ENCODE measurements around the gene LRRC38.
A peak's percentile ranks its signal among the peaks of the same experiment; 100 is the strongest.

LRRC38 gene

DNA sequence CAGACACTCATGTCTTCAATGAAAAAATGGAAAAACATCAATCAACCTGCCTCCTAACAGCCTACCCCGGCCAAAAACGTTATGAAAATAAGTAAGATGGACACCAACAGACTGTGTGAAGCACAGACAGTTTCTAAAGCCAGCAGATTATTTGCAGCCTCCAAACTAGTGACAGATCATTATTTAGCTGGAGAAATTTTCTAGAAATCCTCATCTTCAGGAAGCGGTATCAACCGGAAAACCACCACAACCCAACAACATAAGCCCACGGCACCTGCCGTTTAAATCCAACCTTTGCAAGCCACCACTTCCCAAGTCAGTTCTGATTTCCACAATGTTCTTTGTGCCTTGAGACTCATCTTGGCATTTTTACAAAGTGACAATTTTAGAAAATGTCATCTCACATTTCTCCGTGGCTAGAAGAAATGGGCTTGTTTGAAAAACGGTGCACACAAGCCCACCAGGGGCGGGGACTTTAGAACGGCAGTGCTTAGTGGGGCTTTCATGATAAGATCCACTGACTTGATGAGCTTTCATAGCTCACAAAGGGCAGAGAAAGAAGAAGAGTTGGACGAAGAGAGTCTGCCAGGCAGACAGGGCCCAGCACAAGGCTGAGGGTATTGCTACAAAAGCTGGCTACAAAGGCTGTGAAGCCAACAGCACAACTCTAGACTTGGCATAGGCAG, 34.5 kb downstream of the LRRC38 start:
- H3K79me1 ChIP-seq (ENCODE audit: low read length): no peaks in the 10 kb centered on the region
- H3K14ac ChIP-seq (ENCODE audit: low read length): no peak overlapping the region
- H3K27ac ChIP-seq (ENCODE audit: low read depth, low read length): no peak overlapping the region
- H4K91ac ChIP-seq (ENCODE audit: low read depth, low read length): no peak overlapping the region
- H3K4me3 ChIP-seq (ENCODE audit: low read depth, low read length): no peak overlapping the region
- no peak overlapping the region for H3K4ac ChIP-seq (ENCODE audit: low read depth, low read length)
- H3K79me2 ChIP-seq (ENCODE audit: control insufficient read depth, insufficient read depth, low read length, poor library complexity): no peaks in the 10 kb centered on the region
- H2BK120ac ChIP-seq (ENCODE audit: insufficient read depth, low read length, poor library complexity): no peak overlapping the region
- no peak overlapping the region for H2AK5ac ChIP-seq (ENCODE audit: low read length)
- H3K18ac ChIP-seq (ENCODE audit: low read length): no peak overlapping the region
- no peaks in the 10 kb centered on the region for H3K27me3 ChIP-seq (ENCODE audit: insufficient read depth, low read length)
- no peak overlapping the region for H4K12ac ChIP-seq (ENCODE audit: low read depth, low read length)
- peaks cover 14% of the 10 kb centered on the region for H3K9me3 ChIP-seq (ENCODE audit: insufficient read depth, low read depth, low read length)
- no peak overlapping the region for H2AFZ ChIP-seq (ENCODE audit: insufficient read depth, low read length, poor library complexity)
- H3K4me2 ChIP-seq (ENCODE audit: low read length): no peak overlapping the region
- H3K4me1 ChIP-seq (ENCODE audit: control insufficient read depth in 1 of 2, insufficient read depth in 2 of 2, low read length in 2 of 2): no peaks in the 10 kb centered on the region
- WGBS (ENCODE audit: extremely low coverage, insufficient coverage, insufficient read length): no CpG with 5 or more reads among the region's 11 CpGs
- no peak overlapping the region for H4K8ac ChIP-seq (ENCODE audit: low read depth, low read length)
- H2BK12ac ChIP-seq (ENCODE audit: low read length): no peak overlapping the region
- DNase-seq: no peak
- H2BK5ac ChIP-seq (ENCODE audit: low read depth, low read length, poor library complexity): no peak overlapping the region
- H3K23ac ChIP-seq (ENCODE audit: low read length): no peak overlapping the region
- no peaks in the 10 kb centered on the region for H3K36me3 ChIP-seq (ENCODE audit: control insufficient read depth in 1 of 2, insufficient read depth in 2 of 2, low read length in 2 of 2)
- H3K9ac ChIP-seq (ENCODE audit: low read length): no peak overlapping the region

- Histone ChIP-seq H2BK12ac (ENCODE audit: low read length) (no peak overlapping the region), H3K14ac (ENCODE audit: low read length) (no peak overlapping the region), H3K27ac (ENCODE audit: low read depth, low read length) (no peak overlapping the region), H4K12ac (ENCODE audit: low read depth, low read length) (no peak overlapping the region), H2BK5ac (ENCODE audit: low read depth, low read length, poor library complexity) (no peak overlapping the region), H3K27me3 (ENCODE audit: insufficient read depth, low read length) (no peaks in the 10 kb centered on the region), H3K79me1 (ENCODE audit: low read length) (no peaks in the 10 kb centered on the region), H3K79me2 (ENCODE audit: control insufficient read depth, insufficient read depth, low read length, poor library complexity) (no peaks in the 10 kb centered on the region), H2AK5ac (ENCODE audit: low read length) (no peak overlapping the region), H4K91ac (ENCODE audit: low read depth, low read length) (no peak overlapping the region), H3K4ac (ENCODE audit: low read depth, low read length) (no peak overlapping the region), H3K4me1 (ENCODE audit: control insufficient read depth in 1 of 2, insufficient read depth in 2 of 2, low read length in 2 of 2) (no peaks in the 10 kb centered on the region), H2BK120ac (ENCODE audit: insufficient read depth, low read length, poor library complexity) (no peak overlapping the region), H3K9me3 (ENCODE audit: insufficient read depth, low read depth, low read length) (peaks cover 13% of the 10 kb centered on the region), H4K8ac (ENCODE audit: low read depth, low read length) (no peak overlapping the region), H3K4me3 (ENCODE audit: low read depth, low read length) (no peak overlapping the region), H3K36me3 (ENCODE audit: control insufficient read depth in 1 of 2, insufficient read depth in 2 of 2, low read length in 2 of 2) (no peaks in the 10 kb centered on the region), H3K23ac (ENCODE audit: low read length) (no peak overlapping the region), H2AFZ (ENCODE audit: insufficient read depth, low read length, poor library complexity) (no peak overlapping the region), H3K9ac (ENCODE audit: low read length) (no peak overlapping the region), H3K18ac (ENCODE audit: low read length) (no peak overlapping the region), H3K4me2 (ENCODE audit: low read length) (no peak overlapping the region)
- no peak for DNase-seq
- WGBS (ENCODE audit: extremely low coverage, insufficient coverage, insufficient read length): no CpG with 5 or more reads among the region's 2 CpGs
Observed at GRCh38 chr1:13478692-13479091, 35.1 kb downstream of the LRRC38 start.

DNA sequence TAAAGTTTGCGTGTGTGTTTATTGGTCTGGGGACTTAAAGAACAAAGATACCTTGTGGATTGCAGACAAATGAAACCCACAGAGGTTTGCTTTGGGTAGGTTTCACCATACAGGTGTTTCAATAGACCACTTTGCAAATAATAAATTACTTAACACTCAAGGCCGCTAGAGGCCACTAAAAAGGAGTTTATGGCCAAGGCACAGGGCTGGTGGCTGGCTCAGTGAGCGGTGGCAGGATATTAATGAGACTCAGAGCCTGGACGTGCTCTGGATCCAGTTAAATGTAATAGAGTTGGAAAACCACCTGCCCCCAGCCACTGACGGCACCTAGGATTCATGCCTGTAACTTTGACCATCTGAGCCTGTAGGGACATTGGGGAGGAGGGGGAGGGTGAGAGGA, 44.5 kb downstream of the LRRC38 start:
- no peaks in the 10 kb centered on the region for H3K79me2 ChIP-seq (ENCODE audit: control insufficient read depth, insufficient read depth, low read length, poor library complexity)
- DNase-seq: peak in 1 of 2 donors; percentile 28
- no peak overlapping the region for H2BK5ac ChIP-seq (ENCODE audit: low read depth, low read length, poor library complexity)
- no peaks in the 10 kb centered on the region for H3K79me1 ChIP-seq (ENCODE audit: low read length)
- no peak overlapping the region for H3K4me3 ChIP-seq (ENCODE audit: low read depth, low read length)
- no peak overlapping the region for H4K8ac ChIP-seq (ENCODE audit: low read depth, low read length)
- no CpG with 5 or more reads among the region's 5 CpGs for WGBS (ENCODE audit: extremely low coverage, insufficient coverage, insufficient read length)
- H2AK5ac ChIP-seq (ENCODE audit: low read length): no peak overlapping the region
- no peaks in the 10 kb centered on the region for H3K4me1 ChIP-seq (ENCODE audit: control insufficient read depth in 1 of 2, insufficient read depth in 2 of 2, low read length in 2 of 2)
- H2AFZ ChIP-seq (ENCODE audit: insufficient read depth, low read length, poor library complexity): no peak overlapping the region
- no peak overlapping the region for H3K14ac ChIP-seq (ENCODE audit: low read length)
- no peak overlapping the region for H3K4ac ChIP-seq (ENCODE audit: low read depth, low read length)
- no peak overlapping the region for H3K9ac ChIP-seq (ENCODE audit: low read length)
- no peaks in the 10 kb centered on the region for H3K36me3 ChIP-seq (ENCODE audit: control insufficient read depth in 1 of 2, insufficient read depth in 2 of 2, low read length in 2 of 2)
- no peak overlapping the region for H2BK12ac ChIP-seq (ENCODE audit: low read length)
- no peak overlapping the region for H4K91ac ChIP-seq (ENCODE audit: low read depth, low read length)
- H3K18ac ChIP-seq (ENCODE audit: low read length): no peak overlapping the region
- no peak overlapping the region for H3K4me2 ChIP-seq (ENCODE audit: low read length)
- H2BK120ac ChIP-seq (ENCODE audit: insufficient read depth, low read length, poor library complexity): no peak overlapping the region
- no peak overlapping the region for H3K27ac ChIP-seq (ENCODE audit: low read depth, low read length)
- H3K27me3 ChIP-seq (ENCODE audit: insufficient read depth, low read length): no peaks in the 10 kb centered on the region
- peaks cover 35% of the 10 kb centered on the region for H3K9me3 ChIP-seq (ENCODE audit: insufficient read depth, low read depth, low read length)
- H3K23ac ChIP-seq (ENCODE audit: low read length): no peak overlapping the region
- H4K12ac ChIP-seq (ENCODE audit: low read depth, low read length): no peak overlapping the region

- no peaks in the 10 kb centered on the region for H3K36me3 ChIP-seq (ENCODE audit: control insufficient read depth in 1 of 2, insufficient read depth in 2 of 2, low read length in 2 of 2)
- H3K9me3 ChIP-seq (ENCODE audit: insufficient read depth, low read depth, low read length): peaks cover 46% of the 10 kb centered on the region
- H3K27me3 ChIP-seq (ENCODE audit: insufficient read depth, low read length): no peaks in the 10 kb centered on the region
- H3K4me1 ChIP-seq (ENCODE audit: control insufficient read depth in 1 of 2, insufficient read depth in 2 of 2, low read length in 2 of 2): no peaks in the 10 kb centered on the region
- H3K4ac ChIP-seq (ENCODE audit: low read depth, low read length): no peak overlapping the region
- no peak overlapping the region for H3K23ac ChIP-seq (ENCODE audit: low read length)
- no peak overlapping the region for H3K27ac ChIP-seq (ENCODE audit: low read depth, low read length)
- H2BK12ac ChIP-seq (ENCODE audit: low read length): no peak overlapping the region
- no peak overlapping the region for H2BK120ac ChIP-seq (ENCODE audit: insufficient read depth, low read length, poor library complexity)
- no peak overlapping the region for H4K8ac ChIP-seq (ENCODE audit: low read depth, low read length)
- no peak overlapping the region for H3K14ac ChIP-seq (ENCODE audit: low read length)
- H3K4me2 ChIP-seq (ENCODE audit: low read length): no peak overlapping the region
- no peak overlapping the region for H3K18ac ChIP-seq (ENCODE audit: low read length)
- no peak overlapping the region for H2BK5ac ChIP-seq (ENCODE audit: low read depth, low read length, poor library complexity)
- H3K9ac ChIP-seq (ENCODE audit: low read length): no peak overlapping the region
- H4K12ac ChIP-seq (ENCODE audit: low read depth, low read length): no peak overlapping the region
- WGBS (ENCODE audit: extremely low coverage, insufficient coverage, insufficient read length): no CpG with 5 or more reads among the region's 1 CpG
- no peak overlapping the region for H3K4me3 ChIP-seq (ENCODE audit: low read depth, low read length)
- no peak overlapping the region for H2AK5ac ChIP-seq (ENCODE audit: low read length)
- H3K79me1 ChIP-seq (ENCODE audit: low read length): no peaks in the 10 kb centered on the region
- H3K79me2 ChIP-seq (ENCODE audit: control insufficient read depth, insufficient read depth, low read length, poor library complexity): no peaks in the 10 kb centered on the region
- H2AFZ ChIP-seq (ENCODE audit: insufficient read depth, low read length, poor library complexity): no peak overlapping the region
- DNase-seq: no peak
- no peak overlapping the region for H4K91ac ChIP-seq (ENCODE audit: low read depth, low read length)
Observed at GRCh38 chr1:13465515-13465914, 48.3 kb downstream of the LRRC38 start.
